Adrenal gland (tissue), 12 donors: ENCODE data around the gene THRSP. TPM values are rescaled to one million over a fixed set of nuclear protein-coding genes. Genes with fewer than 3 reads are reported as not detected.

ENCODE experiments used
- DNase-seq, 7 donors: peaks; one replicate each; pipeline ENCODE4 v3.0.0-alpha.2; 2019 to 2020
- H3K27ac ChIP-seq, 5 donors: fragments of 200-600 bp; sonication (generic) in 4 of 5; 1 replicate in 3 of 5; 2 replicates in 2 of 5; pipeline versions ENCODE4 v1.5.1 to v1.8.0; 2016 to 2020; ENCODE audit warnings: mild to moderate bottlenecking in 1 of 5
- H3K27me3 ChIP-seq: fragments of 200-600 bp; 2 replicates; pipeline ENCODE4 v1.8.0; 2021
- H3K36me3 ChIP-seq, 2 donors: fragments of 200-600 bp; replicated peaks in 1 of 2; 1 replicate in 1 of 2; 2 replicates in 1 of 2; pipeline versions ENCODE4 v1.5.1 to v1.8.0; 2018 to 2022
- H3K4me1 ChIP-seq, 2 donors: fragments of 200-600 bp; replicated peaks in 1 of 2; 1 replicate in 1 of 2; 2 replicates in 1 of 2; pipeline versions ENCODE4 v1.5.1 to v1.8.0; 2018 to 2021
- H3K4me3 ChIP-seq, 4 donors: fragments of 200-600 bp; sonication (generic) in 3 of 4; one replicate each; pipeline ENCODE4 v1.5.1; 2016 to 2018
- H3K9me3 ChIP-seq, 3 donors: fragments of 200-600 bp; sonication (generic) in 1 of 3; replicated peaks in 1 of 3; 1 replicate in 2 of 3; 2 replicates in 1 of 3; pipeline versions ENCODE4 v1.5.1 to v1.8.0; 2016 to 2021
- CTCF ChIP-seq, 6 experiments: fragments of 450-650 bp in 4 of 6; fragments of 200-600 bp in 2 of 6; sonication (generic) in 1 of 6; IDR thresholded peaks; 1 replicate in 5 of 6; 2 replicates in 1 of 6; pipeline versions ENCODE4 v1.5.1 to v1.8.0; 2016 to 2021; ENCODE audit warnings: antibody characterized with exemption in 6 of 6, mild to moderate bottlenecking in 2 of 6, moderate library complexity in 1 of 6
- POLR2A ChIP-seq, 2 donors: fragments of 450-650 bp; IDR thresholded peaks; one replicate each; pipeline ENCODE4 v1.6.1; 2017; ENCODE audit warnings: antibody characterized with exemption in 2 of 2, mild to moderate bottlenecking in 2 of 2, moderate library complexity in 1 of 2
- WGBS, 4 donors: extraction: QIAGEN DNeasy Blood & Tissue Kit in 2 of 4; methylation state at CpG; one replicate each; pipeline versions ENCODE4 v1.1.5 to v1.1.7; 2013 to 2017; 5-methylcytosine and 5-hydroxymethylcytosine counted together
- intact Hi-C, 2 donors: fragments of 100-400 bp; cut with DNase I; formaldehyde crosslinking; loops; one replicate each; pipeline versions ENCODE4 v1.14.1 to v1.15.0; 2022 to 2023
- polyA plus RNA-seq, 3 donors: library from polyadenylated mRNA; stranded (reverse); fragments of 200-250 nt in 2 of 3; fragments of 350-450 nt in 1 of 3; fragmentation: Illumina TruSeq in 1 of 3; extraction: RNeasy Lipid Tissue Mini Kit (QIAGEN cat#74804) in 1 of 3; gene quantifications; one replicate each; pipeline ENCODE4 v1.2.3, GENCODE V29; 2013 to 2014
- total RNA-seq, 9 donors: library from RNA; depleted of rRNA in 4 of 9; stranded (reverse); fragments of >200 nt in 4 of 9; fragments of 120-200 nt in 1 of 9; fragmentation: NEBNext Ultra II Directional in 1 of 9; extraction: Animal tissue kit (Norgen Biotek cat#: 25700) in 1 of 9; gene quantifications; one replicate each; pipeline versions ENCODE4 v1.1.0 to v1.2.4, GENCODE V29; 2013 to 2023
- donor health status: healthy with polysubstance abuse.
- donor health status: Bipolar disorder and iron deficiency.
- donor health status: DM: yes; HTN: yes; CAD: no.
- donor health status: DM: no; HTN: no; CAD: no.
- donor health status: DM: no; HTN: no; CAD: no.
- donor health status: DM: yes; HTN: yes; CAD: no.

THRSP gene
- total and polyA plus RNA-seq, 12 donors, result 0.22 to 64.5 (median 1.3) TPM; not detected in 1

DNA sequence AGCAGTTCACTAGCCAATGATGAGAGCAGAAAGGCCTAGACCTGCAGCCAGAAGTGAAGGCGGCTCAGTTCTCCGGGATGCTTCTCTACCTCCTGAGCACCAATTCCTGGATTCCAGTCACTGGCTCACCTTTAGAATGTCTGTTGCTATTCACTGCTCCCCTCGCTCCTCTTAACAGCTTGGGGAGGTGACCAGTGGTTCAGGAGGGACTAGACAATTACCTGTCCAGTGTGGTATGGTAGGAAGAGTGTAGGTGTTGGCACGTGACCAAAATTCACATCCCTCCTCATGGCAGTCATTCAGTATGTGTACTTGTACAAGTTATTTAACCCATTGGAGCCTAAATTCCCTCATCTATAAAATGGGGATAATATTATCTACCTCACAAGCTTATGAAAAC is 4.0 kb downstream of the THRSP start:
- H3K27ac ChIP-seq, result no peak overlapping the region
- no peak overlapping the region for H3K4me3 ChIP-seq
- peaks cover 0 to 48% of the 10 kb centered on the region in 2 donors for H3K36me3 ChIP-seq
- TF ChIP-seq POLR2A (IDR thresholded peaks at IDR 0.05), result no peak
- TF ChIP-seq CTCF (IDR thresholded peaks at IDR 0.05), result no peak
- peaks cover 6 to 7% of the 10 kb centered on the region in 2 donors for H3K4me1 ChIP-seq
- no peak for DNase-seq
- intact Hi-C loops, result no loop called here
- H3K9me3 ChIP-seq, result no peaks in the 10 kb centered on the region
- no peaks in the 10 kb centered on the region for H3K27me3 ChIP-seq
- WGBS, 4 donors, result 86 to 95% (median 94%) methylated on average over 4 of the region's 4 CpGs

DNA sequence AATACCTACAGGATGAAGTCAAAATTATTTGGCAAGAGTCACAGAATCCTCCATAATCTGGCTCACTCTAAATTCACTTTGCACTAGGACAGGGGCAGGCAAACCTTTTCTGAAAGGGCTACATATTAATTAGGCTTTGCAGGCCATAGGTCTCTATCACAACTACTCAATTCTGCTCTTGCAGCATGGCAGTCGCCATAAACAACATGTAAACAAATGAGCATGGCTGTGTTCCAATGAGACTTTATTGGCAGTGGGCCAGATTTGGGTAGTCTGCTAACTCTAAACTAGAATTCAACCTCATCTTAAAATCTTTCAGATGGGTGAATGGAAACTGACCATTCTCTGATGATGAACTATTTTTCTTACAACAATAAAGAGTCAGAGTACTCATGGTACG is 5.8 kb downstream of the THRSP start:
- 55 to 64% (median 58%) methylated on average over 2 of the region's 2 CpGs for WGBS, 4 donors
- Histone ChIP-seq H3K27ac (no peak overlapping the region), H3K4me3 (no peak overlapping the region), H3K27me3 (no peaks in the 10 kb centered on the region), H3K36me3 (peaks cover 0 to 50% of the 10 kb centered on the region in 2 donors), H3K9me3 (no peaks in the 10 kb centered on the region), H3K4me1 (peaks cover 0 to under 1% of the 10 kb centered on the region in 2 donors)
- no peak for TF ChIP-seq CTCF (IDR thresholded peaks at IDR 0.05)
- TF ChIP-seq POLR2A (IDR thresholded peaks at IDR 0.05), result no peak
- DNase-seq, result peak in 3 of 7 donors; percentile 37 to 71 (median 44)
- intact Hi-C loops, result no loop called here

DNA sequence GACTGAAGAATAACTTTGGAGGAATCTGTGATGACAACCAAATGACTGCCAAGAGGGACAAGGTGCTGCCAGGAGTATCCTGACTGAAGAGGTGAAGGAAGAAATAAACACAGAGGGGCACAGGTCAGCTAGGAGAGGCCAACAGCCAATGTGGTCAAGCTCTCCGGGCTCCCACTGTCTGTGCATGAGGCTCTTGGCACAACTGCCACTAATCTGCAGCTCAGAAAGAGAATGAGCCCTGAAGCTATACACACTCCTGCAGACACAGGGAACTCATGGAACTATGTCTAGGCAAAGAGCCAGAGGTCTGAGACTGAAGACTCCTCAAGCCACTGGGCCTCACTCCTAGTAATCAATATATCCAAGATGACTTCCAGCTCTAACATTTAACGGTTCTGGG is 7.0 kb downstream of the THRSP start:
- Histone ChIP-seq H3K4me3 (no peak overlapping the region), H3K36me3 (peaks cover 0 to 50% of the 10 kb centered on the region in 2 donors), H3K27me3 (no peaks in the 10 kb centered on the region), H3K9me3 (no peaks in the 10 kb centered on the region), H3K27ac (no peak overlapping the region), H3K4me1 (peaks cover 0 to 12% of the 10 kb centered on the region in 2 donors)
- 76 to 85% (median 80%) methylated on average over 2 of the region's 2 CpGs for WGBS, 4 donors
- intact Hi-C loops, result loop anchor here in 1 of 2 donors (10.0 kb wide), 1 partner anchor 124 kb away; no protein-coding TSS in a partner anchor
- TF ChIP-seq CTCF (IDR thresholded peaks at IDR 0.05) (no peak), POLR2A (IDR thresholded peaks at IDR 0.05) (no peak)
- DNase-seq, result no peak

DNA sequence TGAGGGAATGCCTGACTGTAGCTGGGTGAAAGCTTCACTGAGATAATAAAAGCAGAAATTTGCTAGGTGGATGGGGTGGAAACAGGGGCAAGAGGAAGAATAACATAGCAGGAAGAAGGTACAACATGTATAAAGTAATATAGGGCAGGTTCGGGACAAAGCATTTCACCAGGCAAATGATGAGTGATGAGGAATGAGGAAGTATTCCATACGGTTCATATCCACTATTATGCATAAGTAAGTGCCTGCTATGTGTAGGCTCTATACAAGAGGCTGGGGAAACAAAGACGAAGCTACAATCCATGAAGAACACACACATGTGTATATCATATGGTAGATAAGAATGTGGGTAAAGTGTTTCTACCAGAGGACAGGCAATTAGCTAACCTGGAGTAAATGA is 8.1 kb downstream of the THRSP start:
- H3K27ac ChIP-seq, result no peak overlapping the region
- WGBS, 4 donors, result 77 to 85% (median 81%) methylated on average over 3 of the region's 3 CpGs
- H3K9me3 ChIP-seq, result no peaks in the 10 kb centered on the region
- intact Hi-C loops, result loop anchor here in 1 of 2 donors (10.0 kb wide), 1 partner anchor 123 kb away; no protein-coding TSS in a partner anchor
- H3K36me3 ChIP-seq, result peaks cover 0 to 50% of the 10 kb centered on the region in 2 donors
- H3K4me3 ChIP-seq, result no peak overlapping the region
- H3K27me3 ChIP-seq, result no peaks in the 10 kb centered on the region
- no peak for DNase-seq
- H3K4me1 ChIP-seq, result peaks cover 0 to 21% of the 10 kb centered on the region in 2 donors
- TF ChIP-seq CTCF (IDR thresholded peaks at IDR 0.05) (no peak), POLR2A (IDR thresholded peaks at IDR 0.05) (no peak)
